Peyer's patch (tissue), 4 donors: ENCODE measurements around the gene ARCN1. TPM values are rescaled to one million over a fixed set of nuclear protein-coding genes. Genes with fewer than 3 reads are reported as not detected.

Experiments used
- DNase-seq, 3 donors: peaks; one replicate each; pipeline ENCODE4 v3.0.0-alpha.2; 2017 to 2019
- H3K27ac ChIP-seq, 4 donors: fragments of 200-600 bp; sonication (generic); one replicate each; pipeline ENCODE4 v1.5.1; 2016 to 2019
- H3K27me3 ChIP-seq, 2 donors: fragments of 200-600 bp; sonication (generic); one replicate each; pipeline ENCODE4 v1.5.1; 2019
- H3K36me3 ChIP-seq, 3 donors: fragments of 200-600 bp; sonication (generic); one replicate each; pipeline ENCODE4 v1.5.1; 2016 to 2019
- H3K4me1 ChIP-seq, 4 donors: fragments of 200-600 bp; sonication (generic); one replicate each; pipeline ENCODE4 v1.5.1; 2016 to 2019
- H3K4me3 ChIP-seq, 4 donors: fragments of 200-600 bp; sonication (generic); 1 replicate in 3 of 4; 2 replicates in 1 of 4; pipeline ENCODE4 v1.5.1; 2016 to 2019; ENCODE audit warnings: mild to moderate bottlenecking in 1 of 4
- H3K9me3 ChIP-seq, 4 donors: fragments of 200-600 bp; sonication (generic); one replicate each; pipeline ENCODE4 v1.5.1; 2016 to 2019; ENCODE audit warnings: mild to moderate bottlenecking in 1 of 4
- CTCF ChIP-seq, 6 experiments: fragments of 450-650 bp in 4 of 6; fragments of 200-600 bp in 2 of 6; sonication (generic) in 1 of 6; IDR thresholded peaks; one replicate each; pipeline ENCODE4 v1.5.1; 2017 to 2019; ENCODE audit warnings: antibody characterized with exemption in 6 of 6, mild to moderate bottlenecking in 3 of 6, moderate library complexity in 1 of 6
- POLR2A ChIP-seq, 2 donors: fragments of 450-650 bp; IDR thresholded peaks; one replicate each; pipeline ENCODE4 v1.5.1; 2017; ENCODE audit warnings: antibody characterized with exemption in 2 of 2, mild to moderate bottlenecking in 2 of 2, moderate library complexity in 2 of 2
- total RNA-seq, 4 donors: library from RNA; depleted of rRNA; stranded (reverse); fragments of >200 nt; gene quantifications; one replicate each; pipeline ENCODE4 v1.1.0, GENCODE V29; 2016

The ARCN1 gene
- total RNA-seq, 4 donors from 2014 or later, result 54.5 to 116 (median 91.0) TPM

- DNase-seq, result peak in 1 of 3 donors; percentile 52
- H3K4me1 ChIP-seq, result peaks cover 0 to 39% (median 4%) of the 10 kb centered on the region in 4 donors
- H3K36me3 ChIP-seq, result peaks cover 0 to 21% (median 0%) of the 10 kb centered on the region in 3 donors
- TF ChIP-seq POLR2A (IDR thresholded peaks at IDR 0.05) (no peak), CTCF (IDR thresholded peaks at IDR 0.05) (no peak)
- H3K27ac ChIP-seq, result peak overlapping the region in 3 of 4 donors; percentile 64 to 81 (median 72)
- no peaks in the 10 kb centered on the region for H3K9me3 ChIP-seq
- peak overlapping the region in 1 of 4 donors; percentile 53 for H3K4me3 ChIP-seq
- H3K27me3 ChIP-seq, result no peaks in the 10 kb centered on the region
Observed at GRCh38 chr11:118622376-118623268, 50.4 kb downstream of the ARCN1 start.

GRCh38 chr11:118623269-118623655 is 51.1 kb downstream of the ARCN1 start:
- peak in 1 of 3 donors; percentile 43 for DNase-seq
- peak overlapping the region in 3 of 4 donors; percentile 4 to 81 (median 30) for H3K27ac ChIP-seq
- no peak for TF ChIP-seq CTCF (IDR thresholded peaks at IDR 0.05)
- TF ChIP-seq POLR2A (IDR thresholded peaks at IDR 0.05), result no peak
- H3K4me3 ChIP-seq, result no peak overlapping the region
- H3K36me3 ChIP-seq, result peaks cover 0 to 28% (median 0%) of the 10 kb centered on the region in 3 donors
- H3K4me1 ChIP-seq, result peaks cover 0 to 37% (median 4%) of the 10 kb centered on the region in 4 donors
- no peaks in the 10 kb centered on the region for H3K27me3 ChIP-seq
- no peaks in the 10 kb centered on the region for H3K9me3 ChIP-seq

GRCh38 chr11:118625036-118625690 is 53.0 kb downstream of the ARCN1 start:
- DNase-seq, result peak in 1 of 3 donors; percentile 43
- H3K36me3 ChIP-seq, result peaks cover 0 to 31% (median 0%) of the 10 kb centered on the region in 3 donors
- H3K27ac ChIP-seq, result no peak overlapping the region
- H3K4me1 ChIP-seq, result peaks cover 0 to 40% (median 4%) of the 10 kb centered on the region in 4 donors
- H3K4me3 ChIP-seq, result no peak overlapping the region
- TF ChIP-seq POLR2A (IDR thresholded peaks at IDR 0.05) (no peak), CTCF (IDR thresholded peaks at IDR 0.05) (no peak)
- no peaks in the 10 kb centered on the region for H3K27me3 ChIP-seq
- H3K9me3 ChIP-seq, result no peaks in the 10 kb centered on the region

- Histone ChIP-seq H3K27ac (no peak overlapping the region), H3K4me1 (peaks cover 0 to 40% (median 2%) of the 10 kb centered on the region in 4 donors), H3K4me3 (no peak overlapping the region), H3K36me3 (peaks cover 0 to 31% (median 0%) of the 10 kb centered on the region in 3 donors), H3K27me3 (no peaks in the 10 kb centered on the region), H3K9me3 (no peaks in the 10 kb centered on the region)
- no peak for DNase-seq
- no peak for TF ChIP-seq CTCF (IDR thresholded peaks at IDR 0.05)
- no peak for TF ChIP-seq POLR2A (IDR thresholded peaks at IDR 0.05)
Observed at GRCh38 chr11:118625976-118626375, 53.8 kb downstream of the ARCN1 start.

- no peaks in the 10 kb centered on the region for H3K9me3 ChIP-seq
- H3K27me3 ChIP-seq, result no peaks in the 10 kb centered on the region
- no peak overlapping the region for H3K27ac ChIP-seq
- H3K4me1 ChIP-seq, result peaks cover 0 to 40% (median 0%) of the 10 kb centered on the region in 4 donors
- H3K4me3 ChIP-seq, result no peak overlapping the region
- DNase-seq, result no peak
- TF ChIP-seq CTCF (IDR thresholded peaks at IDR 0.05) (no peak), POLR2A (IDR thresholded peaks at IDR 0.05) (no peak)
- H3K36me3 ChIP-seq, result peaks cover 0 to 31% (median 0%) of the 10 kb centered on the region in 3 donors
Observed at GRCh38 chr11:118627566-118627965, 55.4 kb downstream of the ARCN1 start.
